ENCODE data around the gene SLC39A6. TPM values are rescaled to one million over a fixed set of nuclear protein-coding genes. Genes with fewer than 3 reads are reported as not detected.

Gene SLC39A6
- total and polyA plus RNA-seq, 2 experiments from 2014 or later: 20.8 to 47.3 TPM

DNA sequence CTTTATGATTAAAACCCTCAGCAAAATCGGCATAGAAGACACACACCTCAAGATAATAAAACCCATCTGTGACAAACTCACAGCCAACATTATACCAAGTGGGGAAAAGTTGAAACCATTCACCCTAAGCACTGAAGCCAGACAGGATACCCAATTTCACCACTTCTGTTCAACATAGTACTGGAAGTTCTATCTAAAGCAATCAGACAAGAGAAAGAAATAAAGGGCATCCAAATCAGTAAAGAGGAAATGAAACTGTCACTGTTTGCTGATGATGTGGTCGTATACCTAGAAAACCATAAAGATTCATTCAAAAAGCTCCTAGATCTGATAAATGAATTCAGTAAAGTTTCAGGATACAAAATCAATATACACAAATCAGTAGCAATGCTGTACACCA, 45.4 kb downstream of the SLC39A6 start:
- Mint-ChIP-seq H3K9me3 (peaks cover 28% of the 10 kb centered on the region), H3K4me3 (no peak overlapping the region), H3K27ac (no peak overlapping the region), H3K4me1 (no peaks in the 10 kb centered on the region; the same call in 2 of the 3 replicates), H3K36me3 (ENCODE audit: low read depth) (peaks cover 3% of the 10 kb centered on the region; the same call in 1 of the 3 replicates), H3K27me3 (ENCODE audit: insufficient read depth, low read depth, poor library complexity) (peaks cover 5% of the 10 kb centered on the region)
- H3K4me3 ChIP-seq: no peak overlapping the region
- TF ChIP-seq CREB1 (CRISPR knock-in tag; IDR thresholded peaks at IDR 0.05; ENCODE audit: low read depth) (no peak), EZH2phosphoT487 (IDR thresholded peaks at IDR 0.05; ENCODE audit: unreplicated experiment) (no peak), EZH2 (IDR thresholded peaks at IDR 0.05; ENCODE audit: low read depth, unreplicated experiment) (no peak), NANOG (IDR thresholded peaks at IDR 0.05; ENCODE audit: borderline replicate concordance) (no peak), JUNB (IDR thresholded peaks at IDR 0.05; ENCODE audit: unreplicated experiment) (no peak), STAT1 (IDR thresholded peaks at IDR 0.05; ENCODE audit: unreplicated experiment) (no peak), ZNF331 (CRISPR knock-in tag; IDR thresholded peaks at IDR 0.05; ENCODE audit: low read depth) (no peak), ZNF114 (CRISPR knock-in tag; IDR thresholded peaks at IDR 0.05) (no peak), POLR2AphosphoS5 (IDR thresholded peaks at IDR 0.05; ENCODE audit: low read depth) (no peak)
- TF ChIP-seq, protein P1, sequence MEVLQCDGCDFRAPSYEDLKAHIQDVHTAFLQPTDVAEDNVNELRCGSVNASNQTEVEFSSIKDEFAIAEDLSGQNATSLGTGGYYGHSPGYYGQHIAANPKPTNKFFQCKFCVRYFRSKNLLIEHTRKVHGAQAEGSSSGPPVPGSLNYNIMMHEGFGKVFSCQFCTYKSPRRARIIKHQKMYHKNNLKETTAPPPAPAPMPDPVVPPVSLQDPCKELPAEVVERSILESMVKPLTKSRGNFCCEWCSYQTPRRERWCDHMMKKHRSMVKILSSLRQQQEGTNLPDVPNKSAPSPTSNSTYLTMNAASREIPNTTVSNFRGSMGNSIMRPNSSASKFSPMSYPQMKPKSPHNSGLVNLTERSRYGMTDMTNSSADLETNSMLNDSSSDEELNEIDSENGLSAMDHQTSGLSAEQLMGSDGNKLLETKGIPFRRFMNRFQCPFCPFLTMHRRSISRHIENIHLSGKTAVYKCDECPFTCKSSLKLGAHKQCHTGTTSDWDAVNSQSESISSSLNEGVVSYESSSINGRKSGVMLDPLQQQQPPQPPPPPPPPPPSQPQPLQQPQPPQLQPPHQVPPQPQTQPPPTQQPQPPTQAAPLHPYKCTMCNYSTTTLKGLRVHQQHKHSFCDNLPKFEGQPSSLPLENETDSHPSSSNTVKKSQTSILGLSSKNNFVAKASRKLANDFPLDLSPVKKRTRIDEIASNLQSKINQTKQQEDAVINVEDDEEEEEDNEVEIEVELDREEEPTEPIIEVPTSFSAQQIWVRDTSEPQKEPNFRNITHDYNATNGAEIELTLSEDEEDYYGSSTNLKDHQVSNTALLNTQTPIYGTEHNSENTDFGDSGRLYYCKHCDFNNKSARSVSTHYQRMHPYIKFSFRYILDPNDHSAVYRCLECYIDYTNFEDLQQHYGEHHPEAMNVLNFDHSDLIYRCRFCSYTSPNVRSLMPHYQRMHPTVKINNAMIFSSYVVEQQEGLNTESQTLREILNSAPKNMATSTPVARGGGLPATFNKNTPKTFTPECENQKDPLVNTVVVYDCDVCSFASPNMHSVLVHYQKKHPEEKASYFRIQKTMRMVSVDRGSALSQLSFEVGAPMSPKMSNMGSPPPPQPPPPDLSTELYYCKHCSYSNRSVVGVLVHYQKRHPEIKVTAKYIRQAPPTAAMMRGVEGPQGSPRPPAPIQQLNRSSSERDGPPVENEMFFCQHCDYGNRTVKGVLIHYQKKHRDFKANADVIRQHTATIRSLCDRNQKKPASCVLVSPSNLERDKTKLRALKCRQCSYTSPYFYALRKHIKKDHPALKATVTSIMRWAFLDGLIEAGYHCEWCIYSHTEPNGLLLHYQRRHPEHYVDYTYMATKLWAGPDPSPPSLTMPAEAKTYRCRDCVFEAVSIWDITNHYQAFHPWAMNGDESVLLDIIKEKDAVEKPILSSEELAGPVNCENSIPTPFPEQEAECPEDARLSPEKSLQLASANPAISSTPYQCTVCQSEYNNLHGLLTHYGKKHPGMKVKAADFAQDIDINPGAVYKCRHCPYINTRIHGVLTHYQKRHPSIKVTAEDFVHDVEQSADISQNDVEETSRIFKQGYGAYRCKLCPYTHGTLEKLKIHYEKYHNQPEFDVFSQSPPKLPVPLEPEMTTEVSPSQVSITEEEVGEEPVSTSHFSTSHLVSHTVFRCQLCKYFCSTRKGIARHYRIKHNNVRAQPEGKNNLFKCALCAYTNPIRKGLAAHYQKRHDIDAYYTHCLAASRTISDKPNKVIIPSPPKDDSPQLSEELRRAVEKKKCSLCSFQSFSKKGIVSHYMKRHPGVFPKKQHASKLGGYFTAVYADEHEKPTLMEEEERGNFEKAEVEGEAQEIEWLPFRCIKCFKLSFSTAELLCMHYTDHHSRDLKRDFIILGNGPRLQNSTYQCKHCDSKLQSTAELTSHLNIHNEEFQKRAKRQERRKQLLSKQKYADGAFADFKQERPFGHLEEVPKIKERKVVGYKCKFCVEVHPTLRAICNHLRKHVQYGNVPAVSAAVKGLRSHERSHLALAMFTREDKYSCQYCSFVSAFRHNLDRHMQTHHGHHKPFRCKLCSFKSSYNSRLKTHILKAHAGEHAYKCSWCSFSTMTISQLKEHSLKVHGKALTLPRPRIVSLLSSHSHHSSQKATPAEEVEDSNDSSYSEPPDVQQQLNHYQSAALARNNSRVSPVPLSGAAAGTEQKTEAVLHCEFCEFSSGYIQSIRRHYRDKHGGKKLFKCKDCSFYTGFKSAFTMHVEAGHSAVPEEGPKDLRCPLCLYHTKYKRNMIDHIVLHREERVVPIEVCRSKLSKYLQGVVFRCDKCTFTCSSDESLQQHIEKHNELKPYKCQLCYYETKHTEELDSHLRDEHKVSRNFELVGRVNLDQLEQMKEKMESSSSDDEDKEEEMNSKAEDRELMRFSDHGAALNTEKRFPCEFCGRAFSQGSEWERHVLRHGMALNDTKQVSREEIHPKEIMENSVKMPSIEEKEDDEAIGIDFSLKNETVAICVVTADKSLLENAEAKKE (CRISPR knock-in tag; IDR thresholded peaks at IDR 0.05): no peak
- TF ChIP-seq, protein P2, sequence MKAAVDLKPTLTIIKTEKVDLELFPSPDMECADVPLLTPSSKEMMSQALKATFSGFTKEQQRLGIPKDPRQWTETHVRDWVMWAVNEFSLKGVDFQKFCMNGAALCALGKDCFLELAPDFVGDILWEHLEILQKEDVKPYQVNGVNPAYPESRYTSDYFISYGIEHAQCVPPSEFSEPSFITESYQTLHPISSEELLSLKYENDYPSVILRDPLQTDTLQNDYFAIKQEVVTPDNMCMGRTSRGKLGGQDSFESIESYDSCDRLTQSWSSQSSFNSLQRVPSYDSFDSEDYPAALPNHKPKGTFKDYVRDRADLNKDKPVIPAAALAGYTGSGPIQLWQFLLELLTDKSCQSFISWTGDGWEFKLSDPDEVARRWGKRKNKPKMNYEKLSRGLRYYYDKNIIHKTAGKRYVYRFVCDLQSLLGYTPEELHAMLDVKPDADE (IDR thresholded peaks at IDR 0.05): no peak
- TF ChIP-seq, protein P3, sequence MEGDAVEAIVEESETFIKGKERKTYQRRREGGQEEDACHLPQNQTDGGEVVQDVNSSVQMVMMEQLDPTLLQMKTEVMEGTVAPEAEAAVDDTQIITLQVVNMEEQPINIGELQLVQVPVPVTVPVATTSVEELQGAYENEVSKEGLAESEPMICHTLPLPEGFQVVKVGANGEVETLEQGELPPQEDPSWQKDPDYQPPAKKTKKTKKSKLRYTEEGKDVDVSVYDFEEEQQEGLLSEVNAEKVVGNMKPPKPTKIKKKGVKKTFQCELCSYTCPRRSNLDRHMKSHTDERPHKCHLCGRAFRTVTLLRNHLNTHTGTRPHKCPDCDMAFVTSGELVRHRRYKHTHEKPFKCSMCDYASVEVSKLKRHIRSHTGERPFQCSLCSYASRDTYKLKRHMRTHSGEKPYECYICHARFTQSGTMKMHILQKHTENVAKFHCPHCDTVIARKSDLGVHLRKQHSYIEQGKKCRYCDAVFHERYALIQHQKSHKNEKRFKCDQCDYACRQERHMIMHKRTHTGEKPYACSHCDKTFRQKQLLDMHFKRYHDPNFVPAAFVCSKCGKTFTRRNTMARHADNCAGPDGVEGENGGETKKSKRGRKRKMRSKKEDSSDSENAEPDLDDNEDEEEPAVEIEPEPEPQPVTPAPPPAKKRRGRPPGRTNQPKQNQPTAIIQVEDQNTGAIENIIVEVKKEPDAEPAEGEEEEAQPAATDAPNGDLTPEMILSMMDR (conservative IDR thresholded peaks at IDR 0.05; ENCODE audit: low read depth in 2 of 2): no peak
- TF ChIP-seq, protein P4, sequence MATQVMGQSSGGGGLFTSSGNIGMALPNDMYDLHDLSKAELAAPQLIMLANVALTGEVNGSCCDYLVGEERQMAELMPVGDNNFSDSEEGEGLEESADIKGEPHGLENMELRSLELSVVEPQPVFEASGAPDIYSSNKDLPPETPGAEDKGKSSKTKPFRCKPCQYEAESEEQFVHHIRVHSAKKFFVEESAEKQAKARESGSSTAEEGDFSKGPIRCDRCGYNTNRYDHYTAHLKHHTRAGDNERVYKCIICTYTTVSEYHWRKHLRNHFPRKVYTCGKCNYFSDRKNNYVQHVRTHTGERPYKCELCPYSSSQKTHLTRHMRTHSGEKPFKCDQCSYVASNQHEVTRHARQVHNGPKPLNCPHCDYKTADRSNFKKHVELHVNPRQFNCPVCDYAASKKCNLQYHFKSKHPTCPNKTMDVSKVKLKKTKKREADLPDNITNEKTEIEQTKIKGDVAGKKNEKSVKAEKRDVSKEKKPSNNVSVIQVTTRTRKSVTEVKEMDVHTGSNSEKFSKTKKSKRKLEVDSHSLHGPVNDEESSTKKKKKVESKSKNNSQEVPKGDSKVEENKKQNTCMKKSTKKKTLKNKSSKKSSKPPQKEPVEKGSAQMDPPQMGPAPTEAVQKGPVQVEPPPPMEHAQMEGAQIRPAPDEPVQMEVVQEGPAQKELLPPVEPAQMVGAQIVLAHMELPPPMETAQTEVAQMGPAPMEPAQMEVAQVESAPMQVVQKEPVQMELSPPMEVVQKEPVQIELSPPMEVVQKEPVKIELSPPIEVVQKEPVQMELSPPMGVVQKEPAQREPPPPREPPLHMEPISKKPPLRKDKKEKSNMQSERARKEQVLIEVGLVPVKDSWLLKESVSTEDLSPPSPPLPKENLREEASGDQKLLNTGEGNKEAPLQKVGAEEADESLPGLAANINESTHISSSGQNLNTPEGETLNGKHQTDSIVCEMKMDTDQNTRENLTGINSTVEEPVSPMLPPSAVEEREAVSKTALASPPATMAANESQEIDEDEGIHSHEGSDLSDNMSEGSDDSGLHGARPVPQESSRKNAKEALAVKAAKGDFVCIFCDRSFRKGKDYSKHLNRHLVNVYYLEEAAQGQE (IDR thresholded peaks at IDR 0.05; ENCODE audit: unreplicated experiment): no peak
- H3K4me2 ChIP-seq: no peak overlapping the region
- H4K20me1 ChIP-seq (replicated peaks; ENCODE audit: insufficient read depth): no peaks in the 10 kb centered on the region
- H3K4me1 ChIP-seq (ENCODE audit: insufficient read depth): no peaks in the 10 kb centered on the region
- H3K36me3 ChIP-seq (ENCODE audit: insufficient read depth): no peaks in the 10 kb centered on the region
- no peak overlapping the region for H2AFZ ChIP-seq
- no peaks in the 10 kb centered on the region for H3K9me2 ChIP-seq (ENCODE audit: insufficient read depth)
- H3K27ac ChIP-seq (ENCODE audit: low read depth): no peak overlapping the region
- no peaks in the 10 kb centered on the region for H3K79me2 ChIP-seq (replicated peaks; ENCODE audit: insufficient read depth)
- no peaks in the 10 kb centered on the region for H3F3A ChIP-seq (replicated peaks; ENCODE audit: low read depth)
- ATAC-seq (no peak), DNase-seq (ENCODE audit: low spot score) (no peak)
- no peaks in the 10 kb centered on the region for H3K27me3 ChIP-seq (ENCODE audit: insufficient read depth)

Measured in GM23338 (cell line).